DOHH2 (cell line): ENCODE data around the gene RBM48.

Experiments used
- H3F3A ChIP-seq: fragments of 200-600 bp; sonication (generic), shearing (Covaris generic); 2 replicates; pipeline ENCODE4 v1.6.0; 2016; ENCODE audit warnings: antibody characterized with exemption, mild to moderate bottlenecking; ENCODE audit not compliant: control insufficient read depth, insufficient read depth
- H3K27ac ChIP-seq: fragments of 200-600 bp; sonication (generic); 2 replicates; pipeline ENCODE4 v1.5.1; 2014; ENCODE audit warnings: low read depth, mild to moderate bottlenecking, low read length, moderate library complexity
- H3K27me3 ChIP-seq: fragments of 200-600 bp; sonication (generic); 2 replicates; pipeline ENCODE4 v1.6.1; 2014; ENCODE audit warnings: mild to moderate bottlenecking, low read length, mixed read lengths; ENCODE audit not compliant: control insufficient read depth
- H3K36me3 ChIP-seq: fragments of 200-600 bp; sonication (generic); 2 replicates; pipeline ENCODE4 v1.6.1; 2014; ENCODE audit warnings: mild to moderate bottlenecking, low read length, moderate library complexity, mixed read lengths; ENCODE audit not compliant: control insufficient read depth
- H3K4me1 ChIP-seq: fragments of 200-600 bp; sonication (generic); 2 replicates; pipeline ENCODE4 v1.6.1; 2014; ENCODE audit warnings: mild to moderate bottlenecking, low read length, mixed read lengths; ENCODE audit not compliant: control insufficient read depth
- H3K4me2 ChIP-seq: fragments of 200-600 bp; sonication (generic); 2 replicates; pipeline ENCODE4 v1.6.0; 2014; ENCODE audit warnings: mild to moderate bottlenecking, low read length, moderate library complexity
- H3K4me3 ChIP-seq: fragments of 200-600 bp; sonication (generic); 2 replicates; pipeline ENCODE4 v1.5.1; 2014; ENCODE audit warnings: mild to moderate bottlenecking, low read length, mixed read lengths
- H3K79me2 ChIP-seq: fragments of 200-600 bp; sonication (generic); 2 replicates; pipeline ENCODE4 v1.6.1; 2014; ENCODE audit warnings: mild to moderate bottlenecking, low read length, mixed read lengths; ENCODE audit not compliant: control insufficient read depth
- H3K9me2 ChIP-seq: fragments of 200-600 bp; sonication (generic); replicated peaks from 2 replicates; pipeline ENCODE4 v1.6.1; 2014; ENCODE audit warnings: mild to moderate bottlenecking, low read length, mixed read lengths; ENCODE audit not compliant: control insufficient read depth
- H3K9me3 ChIP-seq: fragments of 200-600 bp; sonication (generic); 2 replicates; pipeline ENCODE4 v1.6.1; 2014; ENCODE audit warnings: antibody characterized with exemption, low read length, mixed read lengths; ENCODE audit not compliant: control insufficient read depth, insufficient read depth
- H4K20me1 ChIP-seq: fragments of 200-600 bp; sonication (generic); 2 replicates; pipeline ENCODE4 v1.6.0; 2014; ENCODE audit warnings: low read depth, mild to moderate bottlenecking, antibody characterized with exemption, low read length, moderate library complexity; ENCODE audit not compliant: control insufficient read depth, insufficient read depth
- CTCF ChIP-seq: fragments of 200-600 bp; sonication (generic); IDR thresholded peaks from one replicate; pipeline ENCODE4 v1.5.1; 2014; ENCODE audit warnings: antibody characterized with exemption, mild to moderate bottlenecking, low read depth, low read length; ENCODE audit not compliant: poor library complexity, severe bottlenecking
- EZH2phosphoT487 ChIP-seq: fragments of 200-600 bp; sonication (generic); IDR thresholded peaks from 2 replicates; pipeline ENCODE4 v1.6.1; 2017; ENCODE audit warnings: borderline replicate concordance, mild to moderate bottlenecking, antibody characterized with exemption, low read length, moderate library complexity, mixed read lengths

The RBM48 gene

GRCh38 chr7:92586403-92586802, 57.8 kb downstream of the RBM48 start:
- Histone ChIP-seq H3K9me3 (no peaks in the 10 kb centered on the region), H3K27me3 (no peaks in the 10 kb centered on the region), H3K79me2 (peaks cover 88% of the 10 kb centered on the region), H3F3A (no peaks in the 10 kb centered on the region), H3K4me2 (peak overlapping the region; percentile 3; the same call in 1 of the 2 replicates), H4K20me1 (peaks cover 34% of the 10 kb centered on the region), H3K36me3 (peaks cover 70% of the 10 kb centered on the region), H3K4me1 (peaks cover 47% of the 10 kb centered on the region), H3K27ac (no peak overlapping the region), H3K9me2 (no peaks in the 10 kb centered on the region), H3K4me3 (no peak overlapping the region)
- no peak for TF ChIP-seq EZH2phosphoT487
- TF ChIP-seq CTCF, result no peak

- peaks cover 34% of the 10 kb centered on the region for H4K20me1 ChIP-seq
- H3K9me2 ChIP-seq, result no peaks in the 10 kb centered on the region
- no peaks in the 10 kb centered on the region for H3K9me3 ChIP-seq
- peaks cover 66% of the 10 kb centered on the region for H3K36me3 ChIP-seq
- TF ChIP-seq EZH2phosphoT487, result no peak
- TF ChIP-seq CTCF, result no peak
- no peaks in the 10 kb centered on the region for H3K27me3 ChIP-seq
- H3K27ac ChIP-seq, result no peak overlapping the region
- H3K4me2 ChIP-seq, result peak overlapping the region; percentile 3
- H3K79me2 ChIP-seq, result peaks cover 83% of the 10 kb centered on the region
- peaks cover 47% of the 10 kb centered on the region for H3K4me1 ChIP-seq
- no peaks in the 10 kb centered on the region for H3F3A ChIP-seq
- no peak overlapping the region for H3K4me3 ChIP-seq
Observed at GRCh38 chr7:92586841-92587240, 58.2 kb downstream of the RBM48 start.
